ENCODE data around the gene FAM229B.

The FAM229B gene

DNA sequence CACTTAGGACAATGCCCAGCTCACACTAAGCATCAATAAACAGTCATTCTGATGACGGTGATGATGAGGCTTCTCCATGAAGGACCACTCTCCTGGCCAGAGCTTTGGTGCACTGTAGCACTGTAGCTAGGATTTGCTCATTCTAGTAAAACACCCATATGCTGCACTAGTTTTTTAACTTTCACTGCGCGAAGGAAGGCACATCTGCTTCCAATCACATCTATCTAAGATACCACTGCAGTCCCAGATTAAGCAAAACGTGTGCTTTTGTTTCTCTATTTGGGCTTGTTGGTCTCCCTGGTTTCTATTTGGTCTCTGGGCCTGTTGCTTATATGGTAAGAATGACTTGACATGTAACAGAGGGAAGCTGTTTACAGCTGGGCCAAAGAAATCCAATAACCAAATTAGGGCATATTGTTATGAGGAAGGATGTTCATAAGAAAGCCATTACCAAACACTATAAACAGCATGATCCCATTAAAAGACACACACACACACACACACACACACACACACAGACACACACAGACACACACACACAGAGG lies 62.4 kb downstream of the FAM229B start:
- TF ChIP-seq, protein P1, sequence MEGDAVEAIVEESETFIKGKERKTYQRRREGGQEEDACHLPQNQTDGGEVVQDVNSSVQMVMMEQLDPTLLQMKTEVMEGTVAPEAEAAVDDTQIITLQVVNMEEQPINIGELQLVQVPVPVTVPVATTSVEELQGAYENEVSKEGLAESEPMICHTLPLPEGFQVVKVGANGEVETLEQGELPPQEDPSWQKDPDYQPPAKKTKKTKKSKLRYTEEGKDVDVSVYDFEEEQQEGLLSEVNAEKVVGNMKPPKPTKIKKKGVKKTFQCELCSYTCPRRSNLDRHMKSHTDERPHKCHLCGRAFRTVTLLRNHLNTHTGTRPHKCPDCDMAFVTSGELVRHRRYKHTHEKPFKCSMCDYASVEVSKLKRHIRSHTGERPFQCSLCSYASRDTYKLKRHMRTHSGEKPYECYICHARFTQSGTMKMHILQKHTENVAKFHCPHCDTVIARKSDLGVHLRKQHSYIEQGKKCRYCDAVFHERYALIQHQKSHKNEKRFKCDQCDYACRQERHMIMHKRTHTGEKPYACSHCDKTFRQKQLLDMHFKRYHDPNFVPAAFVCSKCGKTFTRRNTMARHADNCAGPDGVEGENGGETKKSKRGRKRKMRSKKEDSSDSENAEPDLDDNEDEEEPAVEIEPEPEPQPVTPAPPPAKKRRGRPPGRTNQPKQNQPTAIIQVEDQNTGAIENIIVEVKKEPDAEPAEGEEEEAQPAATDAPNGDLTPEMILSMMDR (IDR thresholded peaks at IDR 0.05; ENCODE audit: control insufficient read depth, extremely low read depth, insufficient read depth) = no peak
- no peak for DNase-seq (ENCODE audit: low read depth)
- no peak overlapping the region for H3K4me3 ChIP-seq (ENCODE audit: low read depth, low read length)

DNA sequence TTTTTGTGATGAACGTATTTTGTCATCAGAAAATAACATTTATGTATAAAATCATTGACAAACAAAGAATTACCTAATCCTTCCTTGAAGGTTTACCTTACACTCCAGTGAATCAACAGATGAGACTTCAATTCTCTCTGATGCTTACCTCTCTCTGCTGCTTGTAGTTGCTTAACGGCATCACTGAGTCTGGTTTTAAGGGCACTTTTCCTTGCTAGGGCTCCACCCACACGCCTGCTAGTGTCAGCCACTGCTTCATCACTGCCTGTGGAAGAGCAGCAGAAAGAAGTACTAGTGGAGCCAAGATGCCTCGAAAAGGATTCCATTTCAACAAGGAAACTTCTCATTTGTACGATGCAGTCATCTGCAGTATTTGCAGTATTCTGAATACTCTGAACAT lies 63.0 kb downstream of the FAM229B start:
- TF ChIP-seq, protein P1 (IDR thresholded peaks at IDR 0.05; ENCODE audit: control insufficient read depth, extremely low read depth, insufficient read depth) = no peak
- no peak for DNase-seq (ENCODE audit: low read depth)
- H3K4me3 ChIP-seq (ENCODE audit: low read depth, low read length) = no peak overlapping the region

All from LNCaP clone FGC (cell line).